NCI-H524 treated with DMSO at 0.1 percent for 48 hours (cell line): Measurements from ENCODE around the gene SLX1A.
"Not testable (repeated sequence)": the region's sequence is repeated elsewhere in the genome, so short reads cannot be mapped to it uniquely, and the experiment has no call there.

Source experiments
- DNase-seq: peaks from one replicate; lab custom pipeline; 2025; lab: John Stamatoyannopoulos, UW

Gene SLX1A

DNA sequence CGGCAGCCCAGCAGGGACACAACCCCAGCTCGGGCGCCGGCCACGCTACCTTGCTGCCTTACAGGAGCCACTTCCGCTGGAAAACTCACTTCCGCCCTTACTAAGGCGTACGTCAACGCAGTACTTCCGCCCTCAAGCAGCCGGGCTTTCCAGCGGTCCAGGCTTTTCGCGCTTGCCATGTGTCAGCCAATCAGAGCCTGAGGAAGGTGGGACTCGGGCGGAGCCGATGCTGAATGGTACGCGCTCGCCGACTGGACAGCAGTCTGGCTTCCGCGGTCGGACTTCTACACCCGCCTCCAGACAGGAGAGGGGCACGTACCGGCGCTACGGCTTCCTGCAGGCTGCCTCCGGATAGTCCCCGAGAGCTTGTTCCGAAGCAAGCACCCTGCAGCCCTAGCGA is at the start of gene SLX1A, which contains the start of gene BOLA2B:
SLX1A (plus strand) TSS at position 261 of the 400 bp plus-strand sequence. CDS start 210 bp downstream, outside the sequence.
BOLA2B (minus strand) TSS at position 52 of the 400 bp plus-strand sequence. CDS start 71 bp downstream, outside the sequence.
- not testable (repeated sequence) for DNase-seq

DNA sequence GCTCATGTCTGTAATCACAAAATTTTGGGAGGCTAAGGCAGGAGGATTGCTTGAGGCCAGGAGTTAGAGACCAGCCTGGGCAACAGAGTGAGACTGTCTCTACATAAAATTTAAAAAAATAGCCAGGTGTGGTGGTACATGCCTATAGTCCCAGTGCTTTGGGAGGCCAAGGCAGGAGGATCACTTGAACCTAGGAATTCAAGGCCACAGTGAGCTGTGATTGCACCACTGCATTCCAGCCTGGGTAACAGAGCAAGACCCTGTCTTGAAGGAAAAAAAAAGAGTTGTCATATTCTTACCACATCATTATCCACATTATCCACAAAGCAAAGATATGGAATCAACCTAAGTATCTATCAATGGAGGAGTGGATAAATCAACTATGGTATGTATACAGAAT is 49.7 kb upstream of the SLX1A start:
- DNase-seq: no peak

DNA sequence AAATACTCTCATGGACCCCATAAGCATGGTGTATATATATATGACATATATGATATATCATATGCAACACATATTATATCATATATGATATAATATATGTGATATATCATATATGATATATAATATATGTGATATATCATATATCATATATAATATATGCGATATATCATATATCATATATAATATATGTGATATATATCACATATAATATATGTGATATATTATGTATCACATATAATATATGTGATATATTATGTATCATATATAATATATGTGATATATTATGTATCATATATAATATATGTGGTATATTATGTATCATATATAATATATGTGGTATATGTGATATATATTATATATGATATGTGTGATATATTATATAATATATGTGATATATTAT is 48.8 kb upstream of the SLX1A start:
- no peak for DNase-seq

DNA sequence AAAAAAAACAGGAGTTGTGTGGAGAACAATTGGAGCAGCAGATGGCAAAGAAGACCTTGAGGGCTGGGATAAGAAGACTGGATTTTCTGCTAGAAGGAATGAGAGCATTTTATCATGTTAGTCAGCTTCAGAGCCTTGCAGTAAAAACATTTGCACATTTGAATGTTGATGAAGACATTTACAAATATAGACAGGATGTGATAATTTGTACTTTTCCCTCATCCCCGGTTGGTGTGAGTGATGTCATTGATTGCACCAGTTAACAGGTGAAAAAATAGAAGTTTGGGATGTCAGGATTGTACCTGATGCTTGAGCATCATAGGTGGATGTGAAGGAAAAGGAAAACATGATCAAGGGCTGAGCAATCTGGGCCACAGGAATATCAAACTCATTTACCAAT is 48.0 kb upstream of the SLX1A start:
- DNase-seq: peak; percentile 62

DNA sequence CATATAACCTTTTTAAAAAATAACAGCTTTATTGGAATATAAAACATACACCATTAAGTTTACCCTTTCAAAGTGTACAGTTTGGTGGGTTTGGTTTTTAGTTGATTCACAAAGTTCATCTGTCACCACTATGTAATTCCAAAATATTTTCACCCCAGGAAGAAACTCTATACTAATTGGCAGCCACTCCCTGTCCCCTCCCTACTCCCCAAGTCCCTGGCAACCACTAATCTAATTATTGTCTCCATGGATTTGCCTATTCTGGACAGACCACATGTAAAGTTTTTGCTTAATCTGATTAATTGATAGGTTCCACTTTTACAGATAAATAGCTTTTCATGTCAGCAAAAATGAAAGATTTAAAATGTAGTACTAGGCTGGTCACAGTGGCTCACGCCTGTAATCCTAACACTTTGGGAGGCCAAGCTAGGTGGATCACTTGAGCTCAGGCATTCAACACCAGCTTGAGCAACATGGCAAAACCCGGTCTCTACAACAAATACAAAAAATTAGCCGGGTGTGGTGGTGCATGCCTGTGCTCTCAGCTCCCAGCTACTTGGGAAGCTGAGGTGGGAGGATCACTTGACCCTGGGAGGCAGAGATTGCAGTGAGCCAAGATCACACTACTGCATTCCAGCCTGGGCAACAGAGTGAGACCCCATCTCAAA is 45.7 kb upstream of the SLX1A start:
- DNase-seq: no peak

DNA sequence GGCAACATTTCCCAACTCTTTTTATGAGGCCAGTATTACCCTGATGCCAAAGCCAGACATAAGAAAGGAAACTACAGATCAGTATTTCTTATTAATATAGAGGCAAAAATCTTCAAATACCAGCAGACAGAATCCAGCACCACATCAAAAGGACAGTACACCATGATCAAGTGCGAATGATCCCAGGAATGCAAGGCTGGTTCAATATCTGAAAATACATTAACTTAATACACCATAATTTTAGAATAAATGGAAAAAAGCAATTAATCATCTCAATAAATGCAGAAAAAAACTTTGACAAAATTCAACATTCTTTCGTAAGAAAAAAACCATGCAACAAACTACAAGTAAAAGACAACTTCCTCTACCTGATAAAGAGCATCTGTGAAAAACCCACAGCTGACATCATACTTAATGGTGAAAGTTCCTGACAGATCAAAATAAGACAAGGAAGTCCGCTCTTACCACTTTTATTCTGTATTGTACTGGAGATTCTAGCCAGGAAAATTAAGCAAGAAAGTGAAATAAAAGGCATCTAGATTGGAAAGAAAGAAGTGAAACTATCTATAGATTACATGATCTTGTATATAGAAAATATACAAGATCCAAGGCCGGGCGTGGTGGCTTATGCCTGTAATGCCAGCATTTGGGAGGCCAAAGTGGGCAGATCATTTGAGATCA is 44.3 kb upstream of the SLX1A start:
- no peak for DNase-seq

DNA sequence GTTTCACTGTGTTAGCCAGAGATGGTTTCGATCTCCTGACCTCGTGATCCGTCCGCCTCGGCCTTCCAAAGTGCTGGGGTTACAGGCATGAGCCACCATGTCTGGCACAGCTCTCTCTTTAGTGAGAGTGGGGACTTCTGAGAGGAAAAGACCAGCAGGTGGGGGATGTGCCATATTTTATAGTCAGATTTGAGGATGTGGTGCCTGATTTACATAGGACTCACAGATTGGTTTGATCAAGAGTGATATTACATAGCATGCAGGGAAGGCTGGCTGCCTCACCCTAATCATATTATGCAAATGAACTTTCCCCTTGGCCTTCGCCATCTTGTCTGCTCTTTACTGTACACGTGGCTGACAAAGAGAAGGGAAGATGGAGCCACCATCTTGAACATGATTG is 42.6 kb upstream of the SLX1A start:
- no peak for DNase-seq

DNA sequence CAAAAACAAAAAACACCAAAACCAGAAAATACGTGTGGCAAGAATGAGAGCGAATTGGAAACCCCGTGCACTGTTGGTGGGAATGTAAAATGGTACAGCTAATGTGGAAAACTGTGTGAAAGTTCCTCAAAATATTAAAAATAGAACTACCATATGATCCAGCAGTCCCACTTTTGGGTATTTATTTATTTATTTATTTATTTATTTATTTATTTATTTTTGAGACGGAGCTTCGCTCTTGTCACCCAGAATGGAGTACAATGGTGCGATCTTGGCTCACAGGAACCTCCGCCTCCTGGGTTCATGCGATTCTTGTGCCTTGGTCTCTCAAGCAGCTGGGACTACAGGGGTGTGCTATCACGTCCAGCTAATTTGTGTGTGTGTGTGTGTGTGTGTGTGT is 41.2 kb upstream of the SLX1A start:
- DNase-seq: no peak

DNA sequence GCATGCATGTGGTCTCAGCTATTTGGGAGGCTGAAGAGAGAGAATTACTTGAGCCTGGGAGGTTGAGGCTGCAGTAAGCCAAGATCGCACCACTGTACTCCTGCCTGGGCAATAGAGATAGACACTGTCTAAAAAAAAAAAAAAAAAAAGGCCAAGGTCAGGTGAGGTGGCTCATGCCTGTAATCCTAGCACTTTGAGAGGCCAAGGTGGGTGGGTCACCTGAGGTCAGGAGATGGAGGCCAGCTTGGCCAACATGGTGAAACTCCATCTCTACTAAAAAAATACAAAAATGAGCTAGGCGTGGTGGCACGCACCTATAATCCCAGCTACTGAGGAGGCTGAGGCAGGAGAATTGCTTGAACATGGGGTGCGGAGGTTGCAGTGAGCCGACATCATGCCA is 38.5 kb upstream of the SLX1A start:
- no peak for DNase-seq

DNA sequence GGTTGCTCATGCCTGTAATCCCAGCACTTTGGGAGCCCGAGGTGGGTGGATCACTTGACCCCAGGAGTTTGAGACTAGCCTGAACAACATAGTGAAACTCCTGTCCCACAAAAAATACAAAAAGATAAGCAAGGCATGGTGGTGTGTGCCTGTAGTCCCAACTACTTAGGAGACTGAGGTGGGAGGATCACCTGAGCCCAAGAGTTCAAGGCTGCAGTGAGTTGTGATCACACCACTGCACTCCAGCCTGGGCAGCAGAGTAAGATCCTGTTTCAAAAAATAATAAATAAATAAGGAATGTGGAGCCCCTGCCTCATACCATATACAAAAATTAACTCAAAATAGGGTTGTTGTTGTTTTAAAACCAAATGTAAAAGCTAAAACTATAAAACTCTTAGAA is 36.5 kb upstream of the SLX1A start:
- DNase-seq: no peak

DNA sequence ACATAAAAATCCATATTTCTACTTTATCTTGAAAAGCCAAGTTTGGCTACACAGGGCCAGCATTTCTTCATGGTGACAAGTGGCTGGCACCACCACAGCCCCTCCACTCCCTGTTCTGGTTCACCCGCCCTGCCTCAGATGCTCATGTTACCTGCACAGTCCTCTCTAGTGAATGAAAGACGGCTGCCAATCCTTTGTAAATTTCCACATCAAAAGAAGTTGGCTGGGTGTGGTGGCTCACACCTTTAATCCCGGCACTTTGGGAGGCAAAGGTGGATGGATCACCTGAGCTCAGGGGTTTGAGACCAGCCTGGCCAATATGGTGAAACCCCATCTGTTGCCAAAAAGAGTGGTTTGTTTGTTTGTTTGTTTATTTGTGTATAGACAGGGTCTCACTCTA is 30.1 kb upstream of the SLX1A start:
- DNase-seq: no peak

DNA sequence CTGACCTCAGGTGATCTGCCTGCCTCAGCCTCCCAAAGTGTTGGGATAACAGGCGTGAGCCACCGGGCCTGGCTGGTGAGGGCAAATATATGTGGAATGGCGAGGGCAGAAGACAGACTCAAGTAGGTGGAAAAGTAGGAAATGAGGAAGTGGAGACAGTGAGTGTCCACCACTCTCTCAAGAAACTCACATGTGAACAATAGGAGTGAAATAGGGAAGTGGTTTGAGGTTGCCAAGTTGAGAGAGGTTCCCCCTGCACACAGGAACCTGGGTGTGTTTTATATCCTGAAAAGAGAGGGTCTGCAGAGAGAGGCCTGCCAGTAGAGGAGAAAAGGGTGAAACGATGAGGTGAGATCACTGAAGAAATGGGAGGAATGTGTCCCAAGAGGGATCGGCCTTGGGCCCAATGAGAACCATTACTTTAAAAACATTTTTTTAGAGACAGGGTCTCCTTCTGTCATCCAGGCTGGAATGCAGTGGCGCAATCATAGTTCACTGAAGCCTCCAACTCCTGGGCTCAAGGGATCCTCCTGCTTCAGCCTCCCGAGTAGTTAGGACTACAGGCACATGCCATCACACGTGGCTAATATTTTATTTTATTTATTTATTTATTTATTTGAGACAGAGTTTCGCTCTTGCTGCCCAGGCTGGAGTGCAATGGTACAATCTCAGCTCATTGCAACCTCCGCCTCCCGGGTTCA is 27.3 kb upstream of the SLX1A start:
- no peak for DNase-seq

DNA sequence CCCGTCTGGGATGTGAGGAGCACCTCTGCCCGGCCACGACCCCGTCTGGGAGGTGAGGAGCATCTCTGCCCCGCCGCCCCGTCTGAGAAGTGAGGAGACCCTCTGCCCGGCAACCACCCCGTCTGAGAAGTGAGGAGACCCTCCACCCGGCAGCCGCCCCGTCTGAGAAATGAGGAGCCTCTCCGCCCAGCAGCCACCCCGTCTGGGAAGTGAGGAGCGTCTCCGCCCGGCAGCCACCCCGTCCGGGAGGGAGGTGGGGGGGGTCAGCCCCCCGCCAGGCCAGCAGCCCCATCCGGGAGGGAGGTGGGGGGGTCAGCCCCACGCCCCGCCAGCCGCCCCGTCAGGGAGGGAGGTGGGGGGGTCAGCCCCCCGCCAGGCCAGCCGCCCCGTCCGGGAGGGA is 24.9 kb upstream of the SLX1A start:
- not testable (repeated sequence) for DNase-seq

DNA sequence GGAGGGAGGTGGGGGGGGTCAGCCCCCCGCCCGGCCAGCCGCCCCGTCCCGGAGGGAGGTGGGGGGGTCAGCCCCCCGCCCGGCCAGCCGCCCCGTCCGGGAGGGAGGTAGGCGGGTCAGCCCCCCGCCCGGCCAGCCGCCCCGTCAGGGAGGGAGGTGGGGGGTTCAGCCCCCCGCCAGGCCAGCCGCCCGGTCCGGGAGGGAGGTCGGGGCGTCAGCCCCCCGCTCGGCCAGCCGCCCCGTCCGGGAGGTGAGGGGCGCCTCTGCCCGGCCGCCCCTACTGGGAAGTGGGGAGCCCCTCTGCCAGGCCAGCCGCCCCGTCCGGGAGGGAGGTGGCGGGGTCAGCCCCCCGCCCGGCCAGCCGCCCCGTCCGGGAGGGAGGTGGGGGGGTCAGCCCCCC is 24.3 kb upstream of the SLX1A start:
- not testable (repeated sequence) for DNase-seq

DNA sequence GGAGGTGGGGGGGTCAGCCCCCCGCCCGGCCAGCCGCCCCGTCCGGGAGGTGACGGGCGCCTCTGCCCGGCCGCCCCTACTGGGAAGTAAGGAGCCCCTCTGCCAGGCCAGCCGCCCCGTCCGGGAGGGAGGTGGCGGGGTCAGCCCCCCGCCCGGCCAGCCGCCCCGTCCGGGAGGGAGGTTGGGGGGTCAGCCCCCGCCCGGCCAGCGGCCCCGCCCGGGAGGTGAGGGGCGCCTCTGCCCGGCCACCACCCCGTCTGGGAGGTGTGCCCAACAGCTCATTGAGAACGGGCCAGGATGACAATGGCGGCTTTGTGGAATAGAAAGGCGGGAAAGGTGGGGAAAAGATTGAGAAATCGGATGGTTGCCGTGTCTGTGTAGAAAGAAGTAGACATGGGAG is 23.5 kb upstream of the SLX1A start:
- not testable (repeated sequence) for DNase-seq

DNA sequence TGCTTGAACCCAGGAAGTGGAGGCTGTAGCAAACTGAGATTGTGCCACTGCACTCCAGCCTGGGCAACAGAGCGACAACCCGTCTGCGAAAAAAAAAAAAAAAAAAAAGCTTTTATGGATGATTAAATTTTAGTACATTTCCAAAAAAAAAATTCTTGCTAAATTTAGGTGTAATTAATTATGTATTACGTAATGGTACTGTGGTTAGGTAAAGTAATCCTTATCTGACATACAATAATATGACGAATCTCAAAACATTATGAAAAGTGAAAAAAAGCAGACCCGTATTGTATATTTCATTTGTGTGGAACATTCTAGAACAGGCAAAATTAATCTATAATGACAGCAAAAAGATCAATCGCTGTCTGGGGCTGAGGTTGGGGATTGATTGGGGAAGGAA is 20.6 kb upstream of the SLX1A start:
- DNase-seq: no peak

DNA sequence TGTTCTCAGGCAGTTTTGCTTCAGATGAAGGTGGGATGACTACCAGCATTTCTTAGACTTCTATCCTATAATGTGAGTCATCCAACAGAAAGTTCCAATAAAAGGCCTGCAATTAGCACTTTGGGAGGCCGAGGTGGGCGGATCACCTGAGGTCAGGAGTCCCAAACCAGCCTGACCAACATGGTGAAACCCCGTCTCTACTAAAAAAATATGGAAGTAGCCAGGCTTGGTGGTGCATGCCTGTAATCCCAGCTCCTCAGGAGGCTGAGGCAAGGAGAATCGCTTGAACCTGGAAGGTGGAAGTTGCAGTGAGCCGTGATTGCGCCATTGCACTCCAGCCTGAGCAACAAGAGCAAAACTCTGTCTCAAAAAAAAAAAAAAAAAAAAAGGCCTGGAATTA is 16.8 kb upstream of the SLX1A start:
- DNase-seq: not testable (repeated sequence)

DNA sequence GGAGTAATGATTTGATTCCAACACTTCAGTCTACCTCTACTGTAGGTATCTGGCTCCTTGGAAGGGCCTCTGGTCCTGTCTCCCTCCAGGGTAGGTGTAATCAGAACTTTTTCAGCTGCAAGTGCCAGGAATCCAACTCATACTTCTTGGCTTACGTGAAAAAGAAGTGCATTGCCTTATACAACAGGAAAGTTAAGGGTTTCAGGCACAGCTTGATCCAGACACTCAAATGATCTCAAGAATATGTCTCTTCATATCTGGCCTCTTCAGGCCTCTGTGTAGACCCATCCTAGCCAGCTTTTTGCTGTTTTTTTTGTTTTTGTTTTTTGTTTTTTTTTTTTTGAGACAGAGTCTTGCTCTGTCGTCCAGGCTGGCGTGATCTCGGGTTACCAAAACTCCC is 14.5 kb upstream of the SLX1A start:
- no peak for DNase-seq

DNA sequence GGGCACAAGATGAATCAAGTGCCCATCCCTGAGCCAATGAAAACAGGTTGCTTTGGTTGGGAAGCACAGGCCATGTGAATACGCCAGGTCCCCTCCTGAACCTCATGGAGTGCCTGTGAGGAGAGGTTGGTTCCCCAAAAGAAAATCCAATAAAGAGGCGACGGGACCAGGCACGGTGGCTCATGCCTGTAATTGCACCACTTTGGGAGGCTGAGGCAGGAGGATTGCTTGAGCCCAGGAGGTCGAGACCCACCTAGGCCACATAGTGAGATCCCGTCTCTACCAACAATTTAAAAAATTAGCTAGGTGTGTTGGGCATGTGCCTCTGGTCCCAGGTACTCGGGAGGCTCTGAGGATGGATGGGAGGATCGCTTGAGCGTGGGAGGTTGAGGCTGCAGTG is 13.7 kb upstream of the SLX1A start:
- no peak for DNase-seq

DNA sequence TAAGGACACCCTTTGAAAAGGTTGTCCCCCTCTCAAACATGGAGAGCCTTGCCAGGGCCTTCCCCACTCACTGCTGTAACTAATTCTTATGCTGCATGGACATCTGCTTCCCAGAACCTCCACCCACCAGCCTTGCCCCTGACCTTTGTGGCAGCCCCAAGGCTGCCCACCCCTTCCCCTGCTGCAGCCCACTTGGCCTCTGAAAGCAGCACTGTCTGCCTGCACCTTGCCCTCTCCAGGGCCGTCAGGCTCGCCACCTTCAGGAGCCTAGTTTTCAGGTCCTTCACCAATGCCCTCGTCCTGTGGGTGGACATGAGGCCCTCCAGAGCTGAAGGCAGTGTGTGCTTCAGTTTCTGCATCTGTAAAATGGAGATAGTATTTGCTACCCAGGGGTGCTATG is 12.9 kb upstream of the SLX1A start:
- DNase-seq: no peak

DNA sequence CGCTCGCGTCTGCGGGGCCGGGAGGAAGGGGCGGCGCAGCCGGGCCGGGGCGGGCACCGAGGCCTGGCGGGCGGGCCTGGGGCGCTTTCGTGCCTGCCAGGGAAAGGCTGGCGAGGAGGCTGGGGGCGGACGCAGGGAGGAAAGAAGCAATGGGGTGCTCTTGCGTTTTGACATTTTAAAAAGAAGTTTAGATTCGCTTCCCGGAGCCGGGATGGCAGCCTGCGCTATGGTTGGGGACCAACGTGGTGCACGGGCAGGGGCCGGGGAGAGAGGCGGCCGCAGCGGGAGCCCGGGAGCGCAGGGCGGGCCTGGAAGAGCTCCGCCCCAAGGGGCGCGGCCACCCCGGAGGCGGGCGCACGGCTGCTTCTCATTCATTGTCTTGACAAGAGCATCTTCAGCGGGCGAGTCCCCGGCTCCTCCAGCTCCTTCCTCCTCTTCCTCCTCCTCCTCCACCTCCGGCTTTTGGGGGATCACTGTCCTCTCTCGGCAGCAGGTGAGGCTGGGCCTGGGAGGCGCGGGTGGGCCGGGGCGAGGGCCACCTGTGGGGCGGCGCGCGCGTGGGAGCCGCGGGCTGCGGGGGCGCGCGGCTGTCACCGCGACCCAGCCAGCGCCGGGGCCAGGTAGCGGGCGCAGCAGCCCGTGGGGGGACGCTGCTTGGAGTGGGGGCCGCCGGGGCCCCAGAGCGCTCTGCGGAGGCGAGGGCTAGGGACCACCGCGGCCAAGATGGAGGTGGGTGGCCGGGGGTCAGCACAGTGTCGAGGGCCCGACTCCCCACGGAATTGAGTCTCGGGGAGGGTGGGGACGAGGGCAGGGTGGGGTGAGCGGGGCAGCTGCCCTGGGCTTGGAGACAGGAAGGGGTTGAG is 10.2 kb upstream of the SLX1A start, which contains the start of gene CORO1A:
CORO1A (plus strand) TSS at position 370 of the 863 bp plus-strand sequence. CDS start 1,608 bp downstream, outside the sequence.
- no peak for DNase-seq
